CD8-positive, alpha-beta memory T cell (primary cell): ENCODE results near the gene SLC7A7. TPM values are rescaled to one million over a fixed set of nuclear protein-coding genes. Genes with fewer than 3 reads are reported as not detected.
"Not testable (repeated sequence)": the region's sequence is repeated elsewhere in the genome, so short reads cannot be mapped to it uniquely, and the experiment has no call there.

Experiments
- CTCF ChIA-PET: fragments of 350-600 bp; sonication (Branson Sonifier 250); formaldehyde crosslinking; loops from one replicate; lab custom pipeline; 2021; ENCODE audit warnings: antibody characterized with exemption; lab: Charles Lee
- POLR2A ChIA-PET: fragments of 350-600 bp; sonication (Branson Sonifier 250); formaldehyde crosslinking; loops from one replicate; lab custom pipeline; 2021; ENCODE audit warnings: antibody characterized with exemption; lab: Charles Lee
- DNase-seq, 5 donors: peaks; one replicate each; pipeline versions ENCODE4 v3.0.0 to v3.0.0-alpha.2; 2020 to 2022; ENCODE audit warnings: mixed read lengths in 1 of 5
- H3K27ac ChIP-seq: one replicate; pipeline ENCODE4 v1.7.0; 2013; ENCODE audit warnings: low read depth, mild to moderate bottlenecking, low read length, moderate library complexity
- H3K27me3 ChIP-seq: 2 replicates; pipeline ENCODE4 v1.7.0; 2013; ENCODE audit warnings: low read length, mild to moderate bottlenecking; ENCODE audit not compliant: insufficient read depth, poor library complexity, severe bottlenecking
- H3K36me3 ChIP-seq: 2 replicates; pipeline ENCODE4 v1.7.0; 2013; ENCODE audit warnings: mild to moderate bottlenecking, low read length, moderate library complexity; ENCODE audit not compliant: insufficient read depth
- H3K4me1 ChIP-seq: 2 replicates; pipeline ENCODE4 v1.7.0; 2013; ENCODE audit warnings: mild to moderate bottlenecking, low read length, moderate library complexity; ENCODE audit not compliant: insufficient read depth
- H3K4me3 ChIP-seq: 2 replicates; pipeline ENCODE4 v1.7.0; 2013; ENCODE audit warnings: mild to moderate bottlenecking, low read length
- H3K9me3 ChIP-seq: 2 replicates; pipeline ENCODE4 v1.7.0; 2013; ENCODE audit warnings: mild to moderate bottlenecking, low read length
- H3K27ac Mint-ChIP-seq, 8 donors: one replicate each; pipeline ENCODE4 v1.8.0; 2020 to 2021; ENCODE audit warnings: mixed read lengths in 8 of 8, mild to moderate bottlenecking in 6 of 8, inconsistent platforms in 3 of 8, moderate library complexity in 3 of 8
- H3K27me3 Mint-ChIP-seq, 2 donors: one replicate each; pipeline ENCODE4 v1.8.0; 2020 to 2021; ENCODE audit warnings: mixed read lengths in 2 of 2, mild to moderate bottlenecking in 1 of 2, moderate library complexity in 1 of 2
- H3K36me3 Mint-ChIP-seq, 3 donors: one replicate each; pipeline ENCODE4 v1.8.0; 2020 to 2021; ENCODE audit warnings: mixed read lengths in 3 of 3, inconsistent platforms in 1 of 3, mild to moderate bottlenecking in 1 of 3
- H3K4me1 Mint-ChIP-seq, 3 donors: one replicate each; pipeline ENCODE4 v1.8.0; 2020 to 2021; ENCODE audit warnings: mixed read lengths in 3 of 3, inconsistent platforms in 1 of 3, mild to moderate bottlenecking in 1 of 3
- H3K4me3 Mint-ChIP-seq, 7 donors: one replicate each; pipeline ENCODE4 v1.8.0; 2020 to 2021; ENCODE audit warnings: mixed read lengths in 7 of 7, mild to moderate bottlenecking in 6 of 7, moderate library complexity in 4 of 7, inconsistent platforms in 2 of 7
- H3K9me3 Mint-ChIP-seq, 5 donors: one replicate each; pipeline ENCODE4 v1.8.0; 2020 to 2022; ENCODE audit warnings: mixed read lengths in 5 of 5, mild to moderate bottlenecking in 3 of 5, moderate library complexity in 2 of 5, inconsistent platforms in 1 of 5
- polyA plus RNA-seq: library from polyadenylated mRNA; unstranded; fragments of 300-500 nt; fragmentation: Illumina TruSeq; gene quantifications from one replicate; pipeline ENCODE4 v1.2.3, GENCODE V29; 2021
- total RNA-seq, 2 experiments: library from RNA; stranded (reverse); gene quantifications; one replicate each; pipeline ENCODE4 v1.2.3, GENCODE V29; 2021

SLC7A7 gene
- total and polyA plus RNA-seq, 3 experiments from 2014 or later, result 0.70 to 0.75 TPM; not detected in 1

DNA sequence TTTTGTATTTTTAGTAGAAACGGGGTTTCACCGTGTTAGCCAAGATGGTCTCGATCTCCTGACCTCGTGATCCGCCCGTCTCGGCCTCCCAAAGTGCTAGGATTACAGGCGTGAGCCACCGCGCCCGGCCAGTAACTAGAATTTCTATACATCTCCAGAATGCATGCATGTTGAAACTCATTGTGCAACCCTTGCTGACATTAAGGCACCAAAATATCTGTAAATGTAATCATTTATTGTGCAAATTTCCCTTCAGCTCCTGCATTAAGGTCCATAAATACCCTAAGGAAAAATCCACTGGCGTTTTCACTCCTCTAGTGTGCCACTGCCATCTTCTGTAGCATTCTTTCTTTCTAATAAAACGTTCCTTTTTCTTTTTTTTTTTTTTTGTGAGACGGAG, 78.9 kb downstream of the SLC7A7 start:
- H3K27ac ChIP-seq, H3K9me3 ChIP-seq, CTCF ChIA-PET, H3K4me1 Mint-ChIP-seq, DNase-seq, H3K27ac Mint-ChIP-seq, H3K9me3 Mint-ChIP-seq, POLR2A ChIA-PET, H3K36me3 ChIP-seq, H3K36me3 Mint-ChIP-seq, H3K27me3 ChIP-seq, H3K4me3 Mint-ChIP-seq, H3K4me1 ChIP-seq, H3K4me3 ChIP-seq: not testable (repeated sequence)
- peaks cover 2 to 17% of the 10 kb centered on the region in 2 donors for H3K27me3 Mint-ChIP-seq

DNA sequence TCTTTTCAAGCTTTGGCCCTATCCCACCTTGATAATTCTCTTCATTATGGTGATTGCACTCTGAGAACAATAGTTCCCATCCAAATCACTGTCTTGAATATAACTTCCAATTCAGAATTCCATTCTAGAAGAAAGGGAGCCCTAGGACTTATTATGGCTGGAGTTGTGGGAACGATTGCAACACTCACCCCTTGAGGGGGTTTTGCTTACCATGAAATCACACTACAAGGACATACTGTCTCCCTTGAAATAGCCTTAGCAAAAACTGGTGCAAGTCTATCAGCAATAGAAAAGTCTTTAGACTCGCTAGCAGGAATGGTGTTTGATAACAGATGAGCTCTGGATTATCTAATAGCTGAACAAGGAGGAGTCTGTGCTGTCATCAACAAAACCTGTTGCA, 80.1 kb downstream of the SLC7A7 start:
- H3K4me1 ChIP-seq, result no peaks in the 10 kb centered on the region
- no peaks in the 10 kb centered on the region for H3K36me3 ChIP-seq
- H3K36me3 Mint-ChIP-seq, result no peaks in the 10 kb centered on the region
- no peak overlapping the region for H3K27ac Mint-ChIP-seq
- H3K9me3 ChIP-seq, result no peaks in the 10 kb centered on the region
- no peak for DNase-seq
- no peaks in the 10 kb centered on the region for H3K4me1 Mint-ChIP-seq
- H3K27me3 Mint-ChIP-seq, result peaks cover 2 to 17% of the 10 kb centered on the region in 2 donors
- ChIA-PET POLR2A (interaction anchor here (0.7 kb wide), 1 partner anchor 659 kb away, joined by 5 read pairs; no protein-coding TSS in a partner anchor), CTCF (no interaction called here)
- H3K9me3 Mint-ChIP-seq, result peaks cover 0 to 1% (median 0%) of the 10 kb centered on the region in 5 donors
- H3K4me3 ChIP-seq, result no peak overlapping the region
- no peak overlapping the region for H3K27ac ChIP-seq
- no peak overlapping the region for H3K4me3 Mint-ChIP-seq
- no peaks in the 10 kb centered on the region for H3K27me3 ChIP-seq

DNA sequence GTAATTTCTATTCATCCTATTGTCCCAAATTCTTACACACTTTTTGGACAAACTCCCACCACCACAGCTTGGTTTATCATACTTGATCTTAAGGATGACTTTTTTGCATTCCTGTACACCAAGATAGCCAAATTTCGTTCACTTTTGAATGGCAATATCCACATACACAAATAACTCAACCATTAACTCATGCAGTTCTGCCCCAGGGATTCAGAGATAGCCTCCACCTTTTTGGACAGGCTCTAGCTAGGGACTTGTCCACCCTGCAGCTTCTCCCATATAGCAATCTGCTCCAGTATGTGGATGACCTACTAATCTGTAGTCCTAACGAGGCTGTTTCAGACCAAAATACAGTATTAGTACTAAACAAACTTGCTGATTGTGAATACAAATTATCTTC, 81.4 kb downstream of the SLC7A7 start:
- peak overlapping the region in 1 of 8 donors; percentile 19 for H3K27ac Mint-ChIP-seq
- Histone ChIP-seq H3K27me3 (no peaks in the 10 kb centered on the region), H3K27ac (no peak overlapping the region), H3K4me1 (no peaks in the 10 kb centered on the region), H3K4me3 (no peak overlapping the region), H3K9me3 (no peaks in the 10 kb centered on the region), H3K36me3 (no peaks in the 10 kb centered on the region)
- H3K4me1 Mint-ChIP-seq, result no peaks in the 10 kb centered on the region
- peaks cover 2 to 17% of the 10 kb centered on the region in 2 donors for H3K27me3 Mint-ChIP-seq
- ChIA-PET CTCF (no interaction called here), POLR2A (no interaction called here)
- H3K36me3 Mint-ChIP-seq, result no peaks in the 10 kb centered on the region
- no peak overlapping the region for H3K4me3 Mint-ChIP-seq
- peaks cover 0 to 1% (median 0%) of the 10 kb centered on the region in 5 donors for H3K9me3 Mint-ChIP-seq
- no peak for DNase-seq

DNA sequence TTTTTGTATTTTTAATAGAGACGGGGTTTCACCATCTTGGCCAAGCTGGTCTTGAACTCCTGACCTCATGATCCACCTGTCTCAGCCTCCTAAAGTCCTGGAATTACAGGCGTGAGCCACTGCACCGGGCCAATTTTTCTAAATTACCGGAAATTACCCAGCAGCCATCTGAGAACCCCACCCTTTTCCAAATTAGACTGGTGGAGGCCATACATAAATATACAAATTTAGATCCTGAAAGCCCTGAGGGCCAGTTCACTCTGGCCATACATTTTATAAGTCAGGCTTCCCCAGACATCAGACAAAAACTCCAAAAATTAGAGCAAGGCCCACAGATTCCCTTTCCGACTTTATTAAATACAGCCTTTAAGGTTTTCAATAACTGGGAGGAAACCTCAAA, 83.2 kb downstream of the SLC7A7 start:
- H3K9me3 ChIP-seq, H3K27ac Mint-ChIP-seq, DNase-seq, H3K27me3 ChIP-seq, H3K9me3 Mint-ChIP-seq, H3K36me3 Mint-ChIP-seq, H3K4me3 Mint-ChIP-seq, POLR2A ChIA-PET, H3K27me3 Mint-ChIP-seq, H3K4me3 ChIP-seq, H3K27ac ChIP-seq, H3K36me3 ChIP-seq, H3K4me1 Mint-ChIP-seq, H3K4me1 ChIP-seq: not testable (repeated sequence)
- CTCF ChIA-PET, result interaction anchor here (1.1 kb wide), 1 partner anchor 337 kb away, joined by 3 read pairs; no protein-coding TSS in a partner anchor

DNA sequence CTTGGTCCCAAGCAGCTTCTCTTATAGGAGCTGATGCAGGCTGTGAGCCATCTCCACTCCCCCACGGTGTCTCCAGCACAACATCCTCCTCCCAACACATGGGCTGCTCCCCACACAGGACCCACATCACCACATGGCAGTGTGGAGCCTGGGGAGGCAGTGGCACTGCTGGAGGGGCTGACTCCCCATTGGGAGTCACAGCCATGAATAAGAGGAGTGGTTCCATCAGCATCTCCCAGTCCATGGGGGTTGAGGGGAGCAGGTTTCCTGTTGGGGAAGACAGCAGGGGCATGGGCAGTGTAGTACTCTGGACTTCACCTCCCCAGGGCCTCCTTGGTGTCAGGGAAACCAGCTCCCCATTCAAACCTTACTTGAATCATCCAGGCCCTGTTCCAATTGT, 89.2 kb downstream of the SLC7A7 start:
- Histone ChIP-seq H3K4me1 (no peaks in the 10 kb centered on the region), H3K36me3 (no peaks in the 10 kb centered on the region), H3K27ac (no peak overlapping the region), H3K4me3 (no peak overlapping the region), H3K9me3 (no peaks in the 10 kb centered on the region), H3K27me3 (no peaks in the 10 kb centered on the region)
- DNase-seq, result no peak
- CTCF ChIA-PET, result no interaction called here
- POLR2A ChIA-PET, result no interaction called here
- H3K27me3 Mint-ChIP-seq, result peaks cover under 1 to 5% of the 10 kb centered on the region in 2 donors
- H3K4me1 Mint-ChIP-seq, result no peaks in the 10 kb centered on the region
- H3K4me3 Mint-ChIP-seq, result no peak overlapping the region
- peaks cover 0 to 2% (median 0%) of the 10 kb centered on the region in 5 donors for H3K9me3 Mint-ChIP-seq
- H3K36me3 Mint-ChIP-seq, result peaks cover 0 to 1% (median 0%) of the 10 kb centered on the region in 3 donors
- no peak overlapping the region for H3K27ac Mint-ChIP-seq

DNA sequence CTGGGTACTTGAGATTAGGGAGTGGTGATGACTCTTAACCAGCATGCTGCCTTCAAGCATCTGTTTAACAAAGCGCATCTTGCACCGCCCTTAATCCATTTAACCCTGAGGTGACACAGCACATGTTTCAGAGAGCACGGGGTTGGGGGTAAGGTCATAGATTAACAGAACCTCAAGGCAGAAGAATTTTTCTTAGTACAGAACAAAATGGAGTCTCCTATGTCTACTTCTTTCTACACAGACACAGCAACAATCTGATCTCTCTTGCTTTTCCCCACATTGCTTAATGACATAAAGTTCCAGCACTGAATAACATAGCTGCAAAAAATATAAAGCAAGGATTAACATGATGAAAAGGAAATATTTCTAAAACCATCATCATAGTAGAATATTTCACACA, 89.9 kb downstream of the SLC7A7 start:
- H3K27me3 Mint-ChIP-seq, H3K4me3 Mint-ChIP-seq, H3K36me3 ChIP-seq, H3K4me1 ChIP-seq, H3K27ac ChIP-seq, H3K9me3 ChIP-seq, H3K4me3 ChIP-seq, H3K27ac Mint-ChIP-seq, CTCF ChIA-PET, H3K4me1 Mint-ChIP-seq, H3K27me3 ChIP-seq, H3K9me3 Mint-ChIP-seq, POLR2A ChIA-PET, DNase-seq, H3K36me3 Mint-ChIP-seq: not testable (repeated sequence)

DNA sequence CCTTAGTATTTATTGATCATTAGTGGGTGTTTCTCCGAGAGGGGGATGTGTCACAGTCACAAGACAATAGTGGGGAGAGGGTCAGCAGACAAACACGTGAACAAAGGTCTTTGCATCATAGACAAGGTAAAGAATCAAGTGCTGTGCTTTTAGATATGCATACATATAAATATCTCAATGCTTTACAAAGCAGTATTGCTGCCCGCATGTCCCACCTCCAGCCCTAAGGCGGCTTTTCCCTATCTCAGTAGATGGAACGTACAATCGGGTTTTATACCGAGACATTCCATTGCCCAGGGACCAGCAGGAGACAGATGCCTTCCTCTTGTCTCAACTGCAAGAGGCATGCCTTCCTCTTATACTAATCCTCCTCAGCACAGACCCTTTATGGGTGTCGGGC, 90.4 kb downstream of the SLC7A7 start:
- CTCF ChIA-PET, H3K4me3 ChIP-seq, H3K4me1 Mint-ChIP-seq, POLR2A ChIA-PET, DNase-seq, H3K36me3 ChIP-seq, H3K27ac Mint-ChIP-seq, H3K27ac ChIP-seq, H3K27me3 ChIP-seq, H3K9me3 Mint-ChIP-seq, H3K9me3 ChIP-seq, H3K36me3 Mint-ChIP-seq, H3K4me3 Mint-ChIP-seq, H3K27me3 Mint-ChIP-seq, H3K4me1 ChIP-seq: not testable (repeated sequence)

DNA sequence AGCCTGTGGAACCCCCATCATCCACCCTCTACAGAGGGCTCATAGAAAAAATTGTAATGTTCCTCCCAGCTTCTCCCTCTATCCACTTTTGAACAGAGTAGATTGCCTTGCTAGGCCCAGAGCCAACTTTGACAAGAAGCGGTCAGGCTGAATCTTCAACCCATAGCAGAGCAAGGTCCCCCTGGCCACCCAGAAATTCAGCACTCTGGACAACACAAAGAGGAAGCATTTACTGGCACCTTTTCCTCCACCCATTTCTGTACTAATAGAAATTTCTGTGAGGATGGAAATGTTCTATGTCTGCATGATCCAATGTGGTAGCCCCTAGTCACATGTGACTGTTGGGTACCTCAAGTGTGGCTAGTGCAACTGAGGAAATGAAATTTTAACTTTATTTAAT, 91.4 kb downstream of the SLC7A7 start:
- peaks cover 0 to 1% (median 0%) of the 10 kb centered on the region in 3 donors for H3K36me3 Mint-ChIP-seq
- Histone ChIP-seq H3K4me3 (no peak overlapping the region), H3K9me3 (no peaks in the 10 kb centered on the region), H3K36me3 (no peaks in the 10 kb centered on the region), H3K4me1 (no peaks in the 10 kb centered on the region), H3K27ac (no peak overlapping the region), H3K27me3 (no peaks in the 10 kb centered on the region)
- CTCF ChIA-PET, result no interaction called here
- DNase-seq, result no peak
- H3K4me1 Mint-ChIP-seq, result no peaks in the 10 kb centered on the region
- H3K27me3 Mint-ChIP-seq, result peaks cover 0 to 5% of the 10 kb centered on the region in 2 donors
- H3K9me3 Mint-ChIP-seq, result peaks cover 0 to 2% (median 0%) of the 10 kb centered on the region in 5 donors
- POLR2A ChIA-PET, result interaction anchor here (0.9 kb wide), 1 partner anchor 130 kb away, joined by 10 read pairs; no protein-coding TSS in a partner anchor
- no peak overlapping the region for H3K4me3 Mint-ChIP-seq
- no peak overlapping the region for H3K27ac Mint-ChIP-seq
